Stomach smooth muscle (tissue), 2 donors: ENCODE results near the gene VOPP1.
A peak's percentile ranks its signal among the peaks of the same experiment; 100 is the strongest.
"Not testable (repeated sequence)": the region's sequence is repeated elsewhere in the genome, so short reads cannot be mapped to it uniquely, and the experiment has no call there.

Experiments
- H3K27ac ChIP-seq: one replicate; pipeline ENCODE4 v1.7.0; 2013; ENCODE audit warnings: mild to moderate bottlenecking, low read length, inconsistent platforms
- H3K27me3 ChIP-seq, 2 donors: one replicate each; pipeline ENCODE4 v1.7.0; 2013; ENCODE audit warnings: low read length in 2 of 2; ENCODE audit not compliant: insufficient read depth in 2 of 2, control insufficient read depth in 1 of 2
- H3K36me3 ChIP-seq, 2 donors: one replicate each; pipeline ENCODE4 v1.7.0; 2013; ENCODE audit warnings: low read length in 2 of 2; ENCODE audit not compliant: control insufficient read depth in 2 of 2, insufficient read depth in 2 of 2
- H3K4me1 ChIP-seq: one replicate; pipeline ENCODE4 v1.7.0; 2013; ENCODE audit warnings: low read length; ENCODE audit not compliant: control insufficient read depth, insufficient read depth
- H3K4me3 ChIP-seq, 2 donors: one replicate each; pipeline ENCODE4 v1.7.0; 2013; ENCODE audit warnings: low read length in 2 of 2
- H3K9ac ChIP-seq, 2 donors: one replicate each; pipeline ENCODE4 v1.7.0; 2013; ENCODE audit warnings: low read length in 2 of 2, mild to moderate bottlenecking in 1 of 2
- H3K9me3 ChIP-seq, 2 donors: one replicate each; pipeline ENCODE4 v1.7.0; 2013; ENCODE audit warnings: low read length in 2 of 2; ENCODE audit not compliant: control insufficient read depth in 2 of 2
- donor health status: healthy.
- donor health status: Pancreatic carcinoma.

VOPP1 gene, protein sequence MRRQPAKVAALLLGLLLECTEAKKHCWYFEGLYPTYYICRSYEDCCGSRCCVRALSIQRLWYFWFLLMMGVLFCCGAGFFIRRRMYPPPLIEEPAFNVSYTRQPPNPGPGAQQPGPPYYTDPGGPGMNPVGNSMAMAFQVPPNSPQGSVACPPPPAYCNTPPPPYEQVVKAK

DNA sequence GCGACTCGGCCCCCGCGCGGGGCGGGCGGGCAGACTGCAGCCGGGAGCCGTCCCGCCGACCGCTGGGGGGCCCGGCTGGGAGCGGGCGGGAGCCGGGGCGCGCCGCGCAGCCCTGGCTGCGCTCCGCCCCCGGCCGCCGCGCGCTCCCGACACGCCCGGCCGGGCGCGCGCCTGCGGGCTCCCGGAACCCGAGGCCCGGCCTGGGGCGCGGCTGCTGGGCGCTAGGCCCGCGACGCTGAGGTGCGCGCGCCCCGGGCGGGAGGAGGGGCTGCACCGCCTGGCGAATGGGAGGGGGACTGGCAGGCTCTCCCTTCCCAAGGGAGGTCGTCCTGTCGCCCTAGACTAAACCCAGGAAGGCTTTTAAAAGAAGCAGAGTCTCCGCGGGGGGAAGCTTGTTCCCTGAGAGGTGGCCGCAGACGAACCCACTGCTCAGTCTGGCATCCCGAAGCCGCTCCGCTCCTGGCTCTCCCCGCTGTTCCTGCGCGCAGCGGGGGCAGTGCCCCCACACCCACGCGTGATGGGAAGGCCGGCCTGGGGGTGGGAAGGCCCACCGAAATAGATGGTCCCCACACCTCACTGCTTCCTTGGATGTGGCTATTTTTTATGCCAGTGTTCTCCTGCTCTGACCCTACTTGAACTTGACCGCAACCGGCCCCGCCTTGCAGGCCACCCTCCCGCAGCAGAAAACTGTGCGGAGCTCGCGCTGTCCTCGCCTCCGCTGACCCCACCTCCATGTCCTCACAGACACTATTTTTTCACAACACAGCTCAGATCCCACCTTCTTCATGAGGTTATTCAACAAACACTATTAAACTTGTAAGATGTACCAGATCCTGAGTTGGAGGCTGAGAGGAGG lies at the start of gene VOPP1:
Gene VOPP1, minus strand, starts transcription at position 125 of the 856 bp plus-strand sequence. CDS start 178 bp downstream, outside the sequence.
- peaks cover 24% of the 10 kb centered on the region for H3K4me1 ChIP-seq
- H3K27me3 ChIP-seq, result no peaks in the 10 kb centered on the region
- H3K27ac ChIP-seq, result peak within 1 kb of the TSS; percentile 76
- H3K9me3 ChIP-seq, result no peaks in the 10 kb centered on the region
- no peaks in the 10 kb centered on the region for H3K36me3 ChIP-seq
- peak within 1 kb of the TSS; percentile 91 to 97 for H3K9ac ChIP-seq
- H3K4me3 ChIP-seq, result peak within 1 kb of the TSS; percentile 88 to 91

DNA sequence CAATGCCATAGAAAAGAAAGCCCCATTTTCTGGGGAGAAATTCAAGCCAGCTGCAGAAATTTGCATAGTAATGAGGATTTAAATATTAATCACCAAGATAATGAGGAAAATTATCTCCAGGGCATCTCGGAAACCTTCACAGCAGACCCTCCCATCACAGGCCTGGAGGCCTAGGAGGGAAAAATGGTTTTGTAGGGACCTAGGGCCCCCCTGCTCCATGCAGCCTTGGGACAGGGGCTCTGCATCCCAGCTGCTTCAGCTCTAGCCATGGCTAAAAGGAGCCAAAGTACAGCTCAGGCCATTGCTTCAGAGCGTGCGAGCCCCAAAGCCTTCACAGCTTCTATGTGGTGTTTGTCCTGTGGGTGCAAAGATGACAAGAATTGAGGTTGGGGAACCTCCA lies 46.6 kb upstream of the VOPP1 start:
- Histone ChIP-seq H3K36me3 (no peaks in the 10 kb centered on the region), H3K27me3 (peaks cover 0 to 2% of the 10 kb centered on the region in 2 donors), H3K4me1 (no peaks in the 10 kb centered on the region), H3K4me3 (no peak overlapping the region), H3K9ac (no peak overlapping the region), H3K9me3 (no peaks in the 10 kb centered on the region), H3K27ac (no peak overlapping the region)

DNA sequence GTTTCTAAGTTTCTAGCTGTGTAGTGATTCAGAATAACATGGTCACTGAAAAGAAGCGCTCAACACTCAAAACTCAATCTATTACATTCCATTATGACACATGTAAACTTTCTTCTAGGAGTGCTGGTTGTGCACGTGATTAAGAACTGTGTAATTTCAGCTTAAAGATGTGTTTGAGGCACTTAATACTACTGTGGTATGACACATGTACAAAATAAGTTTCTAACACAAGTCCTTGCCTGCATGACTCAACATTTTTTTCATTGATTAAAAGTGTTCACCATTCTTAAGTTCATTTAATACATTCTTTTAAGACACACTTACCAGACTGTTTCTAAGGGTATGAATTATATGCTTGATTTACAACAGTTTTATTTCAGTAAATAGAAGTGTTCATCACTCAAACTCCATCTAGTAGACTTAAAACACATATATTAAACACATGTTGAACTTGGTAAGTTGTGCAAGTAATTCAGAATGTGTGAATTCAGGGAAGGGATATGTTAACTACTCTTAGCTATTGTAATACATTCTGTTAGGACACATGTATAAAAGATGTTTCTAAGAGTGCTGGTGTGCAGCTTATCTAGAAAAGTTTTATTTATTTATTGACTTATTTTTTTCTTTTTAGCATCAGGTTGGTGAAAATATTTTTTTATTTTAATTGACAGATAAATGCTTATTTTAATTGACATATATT lies 42.2 kb upstream of the VOPP1 start:
- H3K36me3 ChIP-seq, H3K4me1 ChIP-seq, H3K27ac ChIP-seq, H3K27me3 ChIP-seq, H3K9me3 ChIP-seq, H3K4me3 ChIP-seq, H3K9ac ChIP-seq: not testable (repeated sequence)

DNA sequence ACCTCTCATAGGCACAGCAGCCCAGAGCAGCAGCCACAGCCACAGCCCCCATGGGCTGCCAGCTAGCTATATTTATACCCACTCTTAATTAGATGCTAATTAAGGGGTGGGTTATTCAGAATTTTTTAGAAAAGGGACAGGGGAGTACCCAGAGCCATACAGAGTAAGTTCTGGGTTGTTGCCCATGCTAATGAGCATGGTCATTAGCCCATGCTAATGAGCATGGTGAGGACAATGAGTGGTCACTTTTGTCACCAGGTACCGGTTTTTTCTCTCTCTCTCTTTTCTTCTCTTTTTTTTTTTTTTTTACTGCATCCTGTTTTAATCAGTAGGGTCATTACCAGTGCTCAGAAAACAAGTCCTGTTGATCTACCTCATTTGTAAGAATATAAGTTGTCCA lies 37.4 kb upstream of the VOPP1 start:
- H3K36me3 ChIP-seq, H3K4me1 ChIP-seq, H3K9ac ChIP-seq, H3K4me3 ChIP-seq, H3K27ac ChIP-seq, H3K27me3 ChIP-seq, H3K9me3 ChIP-seq: not testable (repeated sequence)

DNA sequence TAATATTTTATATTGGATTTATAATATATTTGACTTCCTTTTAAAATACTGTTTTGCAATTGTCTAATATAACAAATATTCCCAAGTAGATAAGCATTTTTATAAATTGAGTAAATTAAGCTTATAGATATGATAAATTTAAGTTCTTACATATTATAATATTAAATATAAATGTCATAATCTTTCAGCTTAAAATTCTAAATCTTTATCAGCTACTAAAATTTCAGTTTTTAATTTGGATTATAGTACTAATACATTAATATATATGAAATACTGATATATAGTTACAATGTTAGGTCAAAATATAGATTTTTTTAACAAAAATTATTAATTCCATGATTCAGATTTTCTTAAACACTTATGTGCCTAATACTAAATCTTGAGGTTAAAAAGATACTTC lies 33.4 kb upstream of the VOPP1 start:
- not testable (repeated sequence) for H3K27ac ChIP-seq, H3K9me3 ChIP-seq, H3K4me3 ChIP-seq, H3K4me1 ChIP-seq, H3K27me3 ChIP-seq, H3K9ac ChIP-seq, H3K36me3 ChIP-seq

DNA sequence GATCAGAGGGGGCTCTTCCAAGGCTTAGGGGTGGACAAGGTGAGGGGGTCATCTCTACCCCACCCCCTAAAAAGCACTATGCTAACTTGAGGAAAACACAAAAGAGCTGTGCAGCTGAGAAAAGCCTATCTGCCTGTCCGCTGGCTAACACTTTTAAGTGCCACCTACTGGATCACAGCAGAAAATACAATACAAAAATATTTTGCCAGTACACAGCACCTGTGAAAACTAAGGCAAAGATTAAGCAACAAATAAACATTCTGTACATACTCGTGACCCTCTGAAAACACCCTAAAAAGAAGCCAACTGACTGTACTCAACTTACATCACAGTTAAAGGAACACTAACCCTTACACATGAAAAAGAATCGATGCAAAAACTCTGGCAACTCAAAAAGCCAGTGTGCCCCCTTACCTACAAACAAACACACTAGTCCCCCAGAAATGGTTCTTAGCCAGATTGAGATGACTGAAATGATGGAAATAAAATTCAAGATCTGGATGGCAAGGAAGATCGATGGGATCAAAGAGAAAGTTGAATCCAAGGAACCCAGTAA lies 25.7 kb upstream of the VOPP1 start:
- H3K4me1 ChIP-seq, H3K4me3 ChIP-seq, H3K27ac ChIP-seq, H3K36me3 ChIP-seq, H3K9ac ChIP-seq, H3K27me3 ChIP-seq, H3K9me3 ChIP-seq: not testable (repeated sequence)

DNA sequence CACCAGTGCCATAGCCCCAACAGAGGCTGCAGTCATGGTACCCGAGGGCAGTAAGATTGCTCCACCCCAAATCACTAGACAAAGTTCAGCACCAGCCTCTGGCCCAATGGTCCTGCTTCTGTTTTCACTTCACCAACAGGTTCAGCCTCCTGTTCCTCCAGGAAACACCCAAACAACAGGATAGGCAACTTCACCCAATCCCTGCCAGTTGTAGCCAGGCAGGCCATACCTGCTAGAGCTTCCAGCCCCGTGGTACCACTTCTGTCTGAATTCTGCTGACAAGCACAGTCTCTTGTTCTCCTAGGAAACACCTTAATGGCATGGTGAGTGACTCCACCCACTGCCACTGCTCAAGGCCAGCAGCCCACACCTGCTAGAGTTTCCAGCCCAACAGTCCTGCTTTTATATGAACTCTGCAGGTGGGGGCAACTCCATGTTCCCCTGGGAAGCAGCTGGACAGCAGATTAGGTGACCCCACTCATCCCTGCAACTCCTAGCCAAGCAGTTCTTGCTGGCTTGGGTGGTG lies 25.0 kb upstream of the VOPP1 start:
- not testable (repeated sequence) for H3K36me3 ChIP-seq, H3K9ac ChIP-seq, H3K9me3 ChIP-seq, H3K27me3 ChIP-seq, H3K27ac ChIP-seq, H3K4me3 ChIP-seq, H3K4me1 ChIP-seq

DNA sequence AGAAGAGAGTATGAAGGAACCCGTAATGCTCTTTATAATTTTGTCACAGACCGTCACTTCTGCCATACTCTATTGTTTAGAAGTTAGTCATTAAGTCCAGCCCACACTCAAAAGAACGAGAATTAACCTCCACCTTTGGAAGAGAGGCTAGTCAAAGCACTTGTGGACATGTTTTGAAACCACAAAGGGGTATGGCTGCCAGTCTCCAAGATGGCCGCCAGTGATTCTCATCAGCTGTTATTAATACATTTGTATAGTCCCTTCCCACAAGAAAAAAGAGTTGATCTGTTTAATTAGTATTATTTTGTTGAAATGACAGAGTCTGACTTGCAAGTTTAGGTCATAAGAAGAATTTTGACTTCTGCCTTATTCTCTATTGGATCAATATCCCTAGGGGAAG lies 23.2 kb upstream of the VOPP1 start:
- H3K4me3 ChIP-seq, result no peak overlapping the region
- no peak overlapping the region for H3K9ac ChIP-seq
- peaks cover 0 to 8% of the 10 kb centered on the region in 2 donors for H3K27me3 ChIP-seq
- H3K27ac ChIP-seq, result no peak overlapping the region
- H3K4me1 ChIP-seq, result peaks cover 4% of the 10 kb centered on the region
- no peaks in the 10 kb centered on the region for H3K9me3 ChIP-seq
- H3K36me3 ChIP-seq, result no peaks in the 10 kb centered on the region

DNA sequence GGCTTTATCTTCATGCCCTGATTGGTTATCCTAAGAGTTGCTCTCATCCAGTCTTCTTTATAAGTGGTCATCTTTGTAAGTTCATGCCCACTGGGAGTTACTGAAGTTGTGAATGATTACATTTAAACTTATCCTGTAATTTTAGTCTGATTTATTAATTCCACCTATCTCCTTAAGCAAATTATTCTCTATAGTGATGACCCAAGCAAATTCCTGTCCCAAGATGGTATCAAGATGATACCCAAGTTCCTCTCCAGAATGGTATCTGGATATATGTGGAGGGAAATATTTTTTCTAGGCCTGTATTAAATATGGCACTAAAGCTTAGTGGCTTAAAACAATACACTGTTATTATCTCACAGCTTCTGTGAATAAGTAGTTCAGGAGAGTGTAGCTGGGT lies 22.6 kb upstream of the VOPP1 start:
- Histone ChIP-seq H3K4me1 (peaks cover 4% of the 10 kb centered on the region), H3K36me3 (no peaks in the 10 kb centered on the region), H3K9me3 (no peaks in the 10 kb centered on the region), H3K27me3 (peaks cover 0 to 8% of the 10 kb centered on the region in 2 donors), H3K4me3 (no peak overlapping the region), H3K27ac (no peak overlapping the region), H3K9ac (no peak overlapping the region)

DNA sequence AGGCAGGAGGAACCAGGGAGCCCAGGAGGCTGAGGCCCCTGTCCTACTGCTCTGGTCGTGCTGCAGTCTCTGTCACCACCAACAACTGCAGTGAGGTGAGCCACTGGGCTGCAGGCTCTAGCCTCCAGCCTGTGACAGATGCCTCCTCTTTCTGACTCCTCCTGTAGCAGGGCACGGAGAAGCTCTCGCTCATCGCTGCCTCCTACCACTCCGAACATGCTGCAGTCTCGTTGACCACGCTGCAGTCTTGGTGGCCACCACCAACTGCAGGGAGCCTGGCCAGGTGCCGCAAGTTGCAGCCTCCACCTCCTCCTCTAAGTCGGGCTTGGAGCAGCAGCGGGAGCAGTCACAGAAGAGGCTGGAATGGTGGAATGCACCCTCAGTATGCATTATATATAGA lies 22.1 kb upstream of the VOPP1 start:
- Histone ChIP-seq H3K9me3 (no peaks in the 10 kb centered on the region), H3K27ac (no peak overlapping the region), H3K9ac (no peak overlapping the region), H3K4me1 (peaks cover 4% of the 10 kb centered on the region), H3K36me3 (no peaks in the 10 kb centered on the region), H3K4me3 (no peak overlapping the region), H3K27me3 (peaks cover 0 to 8% of the 10 kb centered on the region in 2 donors)
